Liver (tissue), 3 donors: Measurements from ENCODE around the gene RETREG1.
"Not testable (repeated sequence)": the region's sequence is repeated elsewhere in the genome, so short reads cannot be mapped to it uniquely, and the experiment has no call there.

Experiments used
- GABPA ChIP-seq, 2 donors: IDR thresholded peaks in 1 of 2; conservative IDR thresholded peaks in 1 of 2; 2 replicates each; pipeline ENCODE4 v1.6.1; 2016; ENCODE audit warnings: antibody characterized with exemption in 2 of 2, mild to moderate bottlenecking in 1 of 2, moderate library complexity in 1 of 2
- JUND ChIP-seq, 2 donors: IDR thresholded peaks; 2 replicates each; pipeline ENCODE4 v1.6.1; 2016; ENCODE audit warnings: antibody characterized with exemption in 2 of 2
- RAD21 ChIP-seq, 2 donors: IDR thresholded peaks; 2 replicates each; pipeline ENCODE4 v1.6.1; 2016; ENCODE audit warnings: antibody characterized with exemption in 2 of 2, mild to moderate bottlenecking in 2 of 2
- RXRA ChIP-seq, 2 donors: IDR thresholded peaks; 2 replicates each; pipeline ENCODE4 v1.6.1; 2017 to 2018; ENCODE audit warnings: antibody characterized with exemption in 2 of 2, mild to moderate bottlenecking in 1 of 2
- TAF1 ChIP-seq: conservative IDR thresholded peaks from 2 replicates; pipeline ENCODE4 v1.6.1; 2016; ENCODE audit warnings: antibody characterized with exemption, mild to moderate bottlenecking
- TF ChIP-seq, protein P1 (sequence below): fragments of 150-350 bp; IDR thresholded peaks from 2 replicates; pipeline ENCODE4 v1.5.1; 2017; ENCODE audit warnings: improper control_type of control experiment, low read depth, low read length; ENCODE audit not compliant: missing input control
- TF ChIP-seq, protein P2 (sequence below): IDR thresholded peaks from 2 replicates; pipeline ENCODE4 v1.6.1; 2016; ENCODE audit warnings: antibody characterized with exemption, mild to moderate bottlenecking
- TF ChIP-seq, protein P3 (sequence below): IDR thresholded peaks from 2 replicates; pipeline ENCODE4 v1.6.1; 2016; ENCODE audit warnings: antibody characterized with exemption
- TF ChIP-seq, protein P4 (sequence below): IDR thresholded peaks from 2 replicates; pipeline ENCODE4 v1.6.1; 2016; ENCODE audit warnings: antibody characterized with exemption
- donor health status: healthy.
- donor health status: healthy.

DNA sequence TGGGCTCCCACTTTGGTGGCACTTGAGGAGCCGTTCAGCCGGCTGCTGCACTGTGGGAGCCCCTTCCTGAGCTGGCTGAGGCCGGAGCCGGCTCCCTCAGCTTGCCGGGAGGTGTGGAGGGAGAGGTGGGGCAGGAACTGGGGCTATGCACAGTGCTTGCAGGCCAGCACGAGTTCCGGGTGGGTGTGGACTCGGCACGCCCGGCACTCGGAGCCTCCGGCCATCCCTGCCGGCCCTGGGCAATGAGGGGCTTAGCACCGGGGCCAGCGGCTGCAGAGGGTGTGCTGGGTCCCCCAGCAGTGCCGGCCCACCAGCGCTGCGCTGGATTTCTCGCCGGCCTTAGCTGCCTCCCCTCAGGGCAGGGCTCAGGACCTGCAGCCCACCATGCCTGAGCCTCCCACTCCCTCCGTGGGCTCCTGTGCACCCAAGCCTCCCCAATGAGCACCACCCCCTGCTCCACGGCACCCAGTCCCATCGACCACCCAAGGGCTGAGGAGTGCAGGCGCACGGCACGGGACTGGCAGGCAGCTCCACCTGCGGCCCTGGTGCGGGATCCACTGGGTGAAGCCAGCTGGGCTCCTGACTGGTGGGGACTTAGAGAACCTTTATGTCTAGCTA, 180.6 kb downstream of the RETREG1 start:
- TF ChIP-seq, protein P1, sequence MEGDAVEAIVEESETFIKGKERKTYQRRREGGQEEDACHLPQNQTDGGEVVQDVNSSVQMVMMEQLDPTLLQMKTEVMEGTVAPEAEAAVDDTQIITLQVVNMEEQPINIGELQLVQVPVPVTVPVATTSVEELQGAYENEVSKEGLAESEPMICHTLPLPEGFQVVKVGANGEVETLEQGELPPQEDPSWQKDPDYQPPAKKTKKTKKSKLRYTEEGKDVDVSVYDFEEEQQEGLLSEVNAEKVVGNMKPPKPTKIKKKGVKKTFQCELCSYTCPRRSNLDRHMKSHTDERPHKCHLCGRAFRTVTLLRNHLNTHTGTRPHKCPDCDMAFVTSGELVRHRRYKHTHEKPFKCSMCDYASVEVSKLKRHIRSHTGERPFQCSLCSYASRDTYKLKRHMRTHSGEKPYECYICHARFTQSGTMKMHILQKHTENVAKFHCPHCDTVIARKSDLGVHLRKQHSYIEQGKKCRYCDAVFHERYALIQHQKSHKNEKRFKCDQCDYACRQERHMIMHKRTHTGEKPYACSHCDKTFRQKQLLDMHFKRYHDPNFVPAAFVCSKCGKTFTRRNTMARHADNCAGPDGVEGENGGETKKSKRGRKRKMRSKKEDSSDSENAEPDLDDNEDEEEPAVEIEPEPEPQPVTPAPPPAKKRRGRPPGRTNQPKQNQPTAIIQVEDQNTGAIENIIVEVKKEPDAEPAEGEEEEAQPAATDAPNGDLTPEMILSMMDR, result not testable (repeated sequence)
- TF ChIP-seq JUND (IDR thresholded peaks at IDR 0.05); RAD21 (IDR thresholded peaks at IDR 0.05); TAF1; GABPA (IDR thresholded peaks at IDR 0.05 in 1 of 2, conservative IDR thresholded peaks at IDR 0.05 in 1 of 2); RXRA (IDR thresholded peaks at IDR 0.05): not testable (repeated sequence)
- TF ChIP-seq, protein P2, sequence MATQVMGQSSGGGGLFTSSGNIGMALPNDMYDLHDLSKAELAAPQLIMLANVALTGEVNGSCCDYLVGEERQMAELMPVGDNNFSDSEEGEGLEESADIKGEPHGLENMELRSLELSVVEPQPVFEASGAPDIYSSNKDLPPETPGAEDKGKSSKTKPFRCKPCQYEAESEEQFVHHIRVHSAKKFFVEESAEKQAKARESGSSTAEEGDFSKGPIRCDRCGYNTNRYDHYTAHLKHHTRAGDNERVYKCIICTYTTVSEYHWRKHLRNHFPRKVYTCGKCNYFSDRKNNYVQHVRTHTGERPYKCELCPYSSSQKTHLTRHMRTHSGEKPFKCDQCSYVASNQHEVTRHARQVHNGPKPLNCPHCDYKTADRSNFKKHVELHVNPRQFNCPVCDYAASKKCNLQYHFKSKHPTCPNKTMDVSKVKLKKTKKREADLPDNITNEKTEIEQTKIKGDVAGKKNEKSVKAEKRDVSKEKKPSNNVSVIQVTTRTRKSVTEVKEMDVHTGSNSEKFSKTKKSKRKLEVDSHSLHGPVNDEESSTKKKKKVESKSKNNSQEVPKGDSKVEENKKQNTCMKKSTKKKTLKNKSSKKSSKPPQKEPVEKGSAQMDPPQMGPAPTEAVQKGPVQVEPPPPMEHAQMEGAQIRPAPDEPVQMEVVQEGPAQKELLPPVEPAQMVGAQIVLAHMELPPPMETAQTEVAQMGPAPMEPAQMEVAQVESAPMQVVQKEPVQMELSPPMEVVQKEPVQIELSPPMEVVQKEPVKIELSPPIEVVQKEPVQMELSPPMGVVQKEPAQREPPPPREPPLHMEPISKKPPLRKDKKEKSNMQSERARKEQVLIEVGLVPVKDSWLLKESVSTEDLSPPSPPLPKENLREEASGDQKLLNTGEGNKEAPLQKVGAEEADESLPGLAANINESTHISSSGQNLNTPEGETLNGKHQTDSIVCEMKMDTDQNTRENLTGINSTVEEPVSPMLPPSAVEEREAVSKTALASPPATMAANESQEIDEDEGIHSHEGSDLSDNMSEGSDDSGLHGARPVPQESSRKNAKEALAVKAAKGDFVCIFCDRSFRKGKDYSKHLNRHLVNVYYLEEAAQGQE, result not testable (repeated sequence)
- TF ChIP-seq, protein P3, sequence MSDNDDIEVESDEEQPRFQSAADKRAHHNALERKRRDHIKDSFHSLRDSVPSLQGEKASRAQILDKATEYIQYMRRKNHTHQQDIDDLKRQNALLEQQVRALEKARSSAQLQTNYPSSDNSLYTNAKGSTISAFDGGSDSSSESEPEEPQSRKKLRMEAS, result not testable (repeated sequence)
- TF ChIP-seq, protein P4, sequence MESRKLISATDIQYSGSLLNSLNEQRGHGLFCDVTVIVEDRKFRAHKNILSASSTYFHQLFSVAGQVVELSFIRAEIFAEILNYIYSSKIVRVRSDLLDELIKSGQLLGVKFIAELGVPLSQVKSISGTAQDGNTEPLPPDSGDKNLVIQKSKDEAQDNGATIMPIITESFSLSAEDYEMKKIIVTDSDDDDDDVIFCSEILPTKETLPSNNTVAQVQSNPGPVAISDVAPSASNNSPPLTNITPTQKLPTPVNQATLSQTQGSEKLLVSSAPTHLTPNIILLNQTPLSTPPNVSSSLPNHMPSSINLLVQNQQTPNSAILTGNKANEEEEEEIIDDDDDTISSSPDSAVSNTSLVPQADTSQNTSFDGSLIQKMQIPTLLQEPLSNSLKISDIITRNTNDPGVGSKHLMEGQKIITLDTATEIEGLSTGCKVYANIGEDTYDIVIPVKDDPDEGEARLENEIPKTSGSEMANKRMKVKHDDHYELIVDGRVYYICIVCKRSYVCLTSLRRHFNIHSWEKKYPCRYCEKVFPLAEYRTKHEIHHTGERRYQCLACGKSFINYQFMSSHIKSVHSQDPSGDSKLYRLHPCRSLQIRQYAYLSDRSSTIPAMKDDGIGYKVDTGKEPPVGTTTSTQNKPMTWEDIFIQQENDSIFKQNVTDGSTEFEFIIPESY, result not testable (repeated sequence)
